ENCODE data around the gene N4BP2L2.

- TF ChIP-seq ZNF565 (CRISPR knock-in tag; conservative IDR thresholded peaks at IDR 0.05; ENCODE audit: low read depth) (no peak), CREB5 (CRISPR knock-in tag; IDR thresholded peaks at IDR 0.05; ENCODE audit: low read depth) (no peak), ZFP30 (CRISPR knock-in tag; IDR thresholded peaks at IDR 0.05) (no peak), ESRRG (CRISPR knock-in tag; IDR thresholded peaks at IDR 0.05) (no peak), ISL1 (CRISPR knock-in tag; IDR thresholded peaks at IDR 0.05) (no peak), PATZ1 (CRISPR knock-in tag; IDR thresholded peaks at IDR 0.05; ENCODE audit: borderline replicate concordance) (no peak)
Measured at GRCh38 chr13:32542221-32542620, 3.6 kb upstream of the N4BP2L2 start.
